GM23338 (cell line): ENCODE results near the gene OR2A5. TPM values are rescaled to one million over a fixed set of nuclear protein-coding genes. Genes with fewer than 3 reads are reported as not detected.

Experiments
- ATAC-seq: fragments of 200-7000 bp; cut with Tn5 transposase; 3 replicates; pipeline ENCODE4 v1.9.1; 2020
- DNase-seq: peaks from one replicate; pipeline ENCODE4 v3.0.0-alpha.2; 2015; ENCODE audit warnings: low spot score
- H2AFZ ChIP-seq: fragments of 200-600 bp; sonication (generic); 2 replicates; pipeline ENCODE4 v1.8.0; 2016; ENCODE audit warnings: antibody characterized with exemption, mild to moderate bottlenecking, moderate library complexity
- H3F3A ChIP-seq: fragments of 200-600 bp; sonication (generic); replicated peaks from 2 replicates; pipeline ENCODE4 v1.8.0; 2017; ENCODE audit warnings: antibody characterized with exemption, mixed run types, low read depth
- H3K27ac ChIP-seq: fragments of 200-600 bp; sonication (generic); 2 replicates; pipeline ENCODE4 v1.6.1; 2016; ENCODE audit warnings: low read depth
- H3K27me3 ChIP-seq: fragments of 200-600 bp; sonication (generic); 2 replicates; pipeline ENCODE4 v1.8.0; 2016; ENCODE audit warnings: mild to moderate bottlenecking, mixed run types, moderate library complexity; ENCODE audit not compliant: insufficient read depth
- H3K36me3 ChIP-seq: fragments of 200-600 bp; sonication (generic); 2 replicates; pipeline ENCODE4 v1.8.0; 2016; ENCODE audit warnings: mild to moderate bottlenecking; ENCODE audit not compliant: insufficient read depth
- H3K4me1 ChIP-seq: fragments of 200-600 bp; sonication (generic); 2 replicates; pipeline ENCODE4 v1.8.0; 2016; ENCODE audit warnings: mild to moderate bottlenecking, moderate library complexity; ENCODE audit not compliant: insufficient read depth
- H3K4me2 ChIP-seq: fragments of 200-600 bp; sonication (generic); 2 replicates; pipeline ENCODE4 v1.7.1; 2017; ENCODE audit warnings: mixed run types
- H3K4me3 ChIP-seq: fragments of 200-600 bp; sonication (generic); 2 replicates; pipeline ENCODE4 v1.6.1; 2016; ENCODE audit warnings: mixed run types
- H3K79me2 ChIP-seq: fragments of 200-600 bp; sonication (generic); replicated peaks from 2 replicates; pipeline ENCODE4 v1.8.0; 2017; ENCODE audit warnings: mild to moderate bottlenecking; ENCODE audit not compliant: insufficient read depth
- H3K9me2 ChIP-seq: fragments of 200-600 bp; sonication (generic); 2 replicates; pipeline ENCODE4 v1.8.0; 2017; ENCODE audit not compliant: insufficient read depth
- H4K20me1 ChIP-seq: fragments of 200-600 bp; sonication (generic); replicated peaks from 2 replicates; pipeline ENCODE4 v1.8.0; 2017; ENCODE audit warnings: mild to moderate bottlenecking; ENCODE audit not compliant: insufficient read depth
- H3K27ac Mint-ChIP-seq: 2 replicates; pipeline ENCODE4 v1.8.0; 2020; ENCODE audit warnings: inconsistent platforms, mild to moderate bottlenecking, moderate library complexity, mixed read lengths
- H3K27me3 Mint-ChIP-seq: 3 replicates; pipeline ENCODE4 v1.8.0; 2022; ENCODE audit warnings: low read depth, mild to moderate bottlenecking, moderate library complexity, mixed read lengths, inconsistent platforms; ENCODE audit not compliant: insufficient read depth, poor library complexity
- H3K36me3 Mint-ChIP-seq: 3 replicates; pipeline ENCODE4 v1.8.0; 2021; ENCODE audit warnings: low read depth, mild to moderate bottlenecking, inconsistent platforms, moderate library complexity, mixed read lengths
- H3K4me1 Mint-ChIP-seq: 3 replicates; pipeline ENCODE4 v1.8.0; 2020; ENCODE audit warnings: mild to moderate bottlenecking, inconsistent platforms, mixed read lengths
- H3K4me3 Mint-ChIP-seq: 3 replicates; pipeline ENCODE4 v1.8.0; 2021; ENCODE audit warnings: moderate library complexity, mild to moderate bottlenecking, inconsistent platforms, mixed read lengths
- H3K9me3 Mint-ChIP-seq: 3 replicates; pipeline ENCODE4 v1.8.0; 2020; ENCODE audit warnings: moderate library complexity, mild to moderate bottlenecking, inconsistent platforms, mixed read lengths
- CREB1 ChIP-seq: fragments of 250-450 bp; sonication (Bioruptor Pico); IDR thresholded peaks from 2 replicates; pipeline ENCODE4 v1.5.0; 2020; ENCODE audit warnings: low read depth, mild to moderate bottlenecking, moderate library complexity
- CTCF ChIP-seq, 2 experiments: fragments of 200-600 bp in 1 of 2; sonication (generic) in 1 of 2; conservative IDR thresholded peaks; 2 replicates each; pipeline versions ENCODE4 v1.5.1 to v1.6.1; 2016 to 2017; ENCODE audit warnings: antibody characterized with exemption in 2 of 2, low read depth in 2 of 2, mild to moderate bottlenecking in 2 of 2, moderate library complexity in 1 of 2
- ETS1 ChIP-seq: IDR thresholded peaks from 2 replicates; pipeline ENCODE4 v1.6.1; 2016; ENCODE audit warnings: antibody characterized with exemption
- EZH2 ChIP-seq: fragments of 200-600 bp; sonication (generic); IDR thresholded peaks from one replicate; pipeline ENCODE4 v1.8.0; 2017; ENCODE audit warnings: antibody characterized with exemption, mild to moderate bottlenecking, low read depth; ENCODE audit not compliant: unreplicated experiment
- EZH2phosphoT487 ChIP-seq: fragments of 200-600 bp; sonication (generic); IDR thresholded peaks from one replicate; pipeline ENCODE4 v1.8.1; 2018; ENCODE audit warnings: antibody characterized with exemption; ENCODE audit not compliant: unreplicated experiment
- NANOG ChIP-seq: IDR thresholded peaks from 2 replicates; pipeline ENCODE4 v1.6.1; 2016; ENCODE audit warnings: antibody characterized with exemption, borderline replicate concordance
- POLR2AphosphoS5 ChIP-seq: IDR thresholded peaks from 2 replicates; pipeline ENCODE4 v1.6.1; 2016; ENCODE audit warnings: antibody characterized with exemption, low read depth
- REST ChIP-seq: IDR thresholded peaks from one replicate; pipeline ENCODE4 v1.6.1; 2018; ENCODE audit warnings: antibody characterized with exemption; ENCODE audit not compliant: unreplicated experiment
- ZNF331 ChIP-seq: fragments of 250-450 bp; sonication (Bioruptor Pico); IDR thresholded peaks from 2 replicates; pipeline ENCODE4 v1.5.0; 2020; ENCODE audit warnings: low read depth, mild to moderate bottlenecking, moderate library complexity
- ZNF462 ChIP-seq: fragments of 250-450 bp; sonication (Bioruptor Pico); IDR thresholded peaks from 2 replicates; pipeline ENCODE4 v1.5.0; 2020; ENCODE audit warnings: mild to moderate bottlenecking, moderate library complexity
- polyA plus RNA-seq: library from polyadenylated mRNA; unstranded; fragments of >200 nt; fragmentation: Nextera tagmentation; extraction: Ambion mirVana; gene quantifications from 2 replicates; pipeline ENCODE4 v1.2.1, GENCODE V29; 2016
- total RNA-seq: library from RNA; depleted of rRNA; stranded (reverse); fragments of >200 nt; shearing (Covaris generic); gene quantifications from 2 replicates; pipeline ENCODE4 v1.2.3, GENCODE V29; 2014

The OR2A5 gene
- total and polyA plus RNA-seq, 2 experiments from 2014 or later = not detected

- Histone ChIP-seq H3K4me2 (no peak overlapping the region), H2AFZ (no peak overlapping the region), H3K27ac (no peak overlapping the region), H3K4me1 (no peaks in the 10 kb centered on the region), H3K9me2 (no peaks in the 10 kb centered on the region), H3K4me3 (no peak overlapping the region), H3K27me3 (no peaks in the 10 kb centered on the region), H3K36me3 (no peaks in the 10 kb centered on the region), H3K79me2 (no peaks in the 10 kb centered on the region), H4K20me1 (no peaks in the 10 kb centered on the region), H3F3A (no peaks in the 10 kb centered on the region)
- no peaks in the 10 kb centered on the region for H3K36me3 Mint-ChIP-seq
- DNase-seq (no peak), ATAC-seq (no peak)
- H3K27ac Mint-ChIP-seq = no peak overlapping the region
- peaks cover 5% of the 10 kb centered on the region; the same call in 2 of the 3 replicates for H3K9me3 Mint-ChIP-seq
- peaks cover 2% of the 10 kb centered on the region for H3K27me3 Mint-ChIP-seq
- no peak overlapping the region for H3K4me3 Mint-ChIP-seq
- no peaks in the 10 kb centered on the region for H3K4me1 Mint-ChIP-seq
- TF ChIP-seq REST (no peak), ETS1 (no peak), ZNF331 (no peak), CTCF (conservative IDR thresholded peaks at IDR 0.05; ENCODE audit: low read depth in 2 of 2) (no peak), CREB1 (CRISPR knock-in tag) (no peak), POLR2AphosphoS5 (no peak), EZH2phosphoT487 (no peak), ZNF462 (CRISPR knock-in tag) (no peak), EZH2 (no peak), NANOG (no peak)
These were observed 41.9 kb downstream of the OR2A5 start for GRCh38 chr7:144090667-144091066.
